ENCODE measurements around the gene ALDH1A2. TPM values are rescaled to one million over a fixed set of nuclear protein-coding genes. Genes with fewer than 3 reads are reported as not detected.

The ALDH1A2 gene
- total RNA-seq, 1 experiment from 2014 or later: 1.5 TPM

DNA sequence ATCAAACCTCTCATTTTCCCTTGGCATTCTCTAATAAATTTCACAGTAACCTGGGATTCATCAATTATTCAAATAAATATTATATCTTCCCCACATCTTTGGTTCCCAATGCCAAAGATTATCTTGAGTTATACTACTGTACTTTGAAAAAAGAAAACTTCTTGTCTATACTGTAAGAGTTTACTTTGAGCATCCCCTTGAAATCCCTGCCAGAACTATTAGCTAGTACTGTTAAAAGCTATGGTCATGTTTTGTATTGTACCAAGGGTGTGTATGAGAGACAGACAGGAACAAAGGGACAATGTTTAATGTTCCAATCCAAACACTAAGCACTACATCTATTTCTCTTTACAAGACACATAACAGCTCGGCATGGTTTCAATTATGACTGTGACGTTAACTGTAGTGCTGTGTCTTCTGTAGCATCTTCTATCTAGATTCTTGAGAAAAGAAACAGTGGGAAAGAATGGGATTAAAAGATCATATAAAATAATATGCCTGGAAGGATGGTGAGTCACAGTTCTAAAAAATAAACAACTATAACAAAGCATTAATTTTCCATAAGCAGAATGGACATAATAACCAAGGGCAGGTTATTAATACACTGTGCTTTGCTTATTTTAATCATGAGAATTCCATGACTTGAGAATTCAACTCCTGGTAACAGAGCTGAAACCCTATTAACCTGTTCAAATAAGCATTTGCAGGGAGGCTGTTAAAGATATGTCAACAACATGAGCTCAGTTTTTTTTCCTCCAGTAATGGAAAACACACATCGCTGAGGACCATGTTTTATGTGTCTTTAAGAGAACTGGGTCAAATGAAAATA is 71.1 kb downstream of the ALDH1A2 start:
- Histone ChIP-seq H3K9me3 (ENCODE audit: low read depth, low read length, poor library complexity, severe bottlenecking) (no peaks in the 10 kb centered on the region), H3K36me3 (ENCODE audit: insufficient read depth, low read length, poor library complexity, severe bottlenecking) (no peaks in the 10 kb centered on the region), H3K27ac (ENCODE audit: low read depth, low read length, poor library complexity, severe bottlenecking) (no peak overlapping the region), H3K4me1 (ENCODE audit: insufficient read depth, low read length, poor library complexity, severe bottlenecking) (no peaks in the 10 kb centered on the region), H3K4me3 (ENCODE audit: low read depth, low read length, poor library complexity, severe bottlenecking) (no peak overlapping the region), H3K27me3 (replicated peaks; ENCODE audit: insufficient read depth, low read depth, low read length, poor library complexity) (no peaks in the 10 kb centered on the region)
- BruUV-seq (replicated peaks): no TSS peak
- ChIA-PET CTCF (interaction anchor here (1.2 kb wide), 1 partner anchor 76 kb away, joined by 4 read pairs; no protein-coding TSS in a partner anchor), POLR2A (ENCODE audit: low non-redundant PET) (no interaction called here)
- no peak for TF ChIP-seq EZH2 (IDR thresholded peaks at IDR 0.05; ENCODE audit: borderline replicate concordance, low read depth, low read length, poor library complexity, severe bottlenecking)
- TF ChIP-seq CTCF (conservative IDR thresholded peaks at IDR 0.05; ENCODE audit: low read depth, low read length): no peak
- DNase-seq (ENCODE audit: low spot score): no peak
- intact Hi-C loops (cut with micrococcal nuclease; ENCODE audit: unreplicated experiment): no loop called here

DNA sequence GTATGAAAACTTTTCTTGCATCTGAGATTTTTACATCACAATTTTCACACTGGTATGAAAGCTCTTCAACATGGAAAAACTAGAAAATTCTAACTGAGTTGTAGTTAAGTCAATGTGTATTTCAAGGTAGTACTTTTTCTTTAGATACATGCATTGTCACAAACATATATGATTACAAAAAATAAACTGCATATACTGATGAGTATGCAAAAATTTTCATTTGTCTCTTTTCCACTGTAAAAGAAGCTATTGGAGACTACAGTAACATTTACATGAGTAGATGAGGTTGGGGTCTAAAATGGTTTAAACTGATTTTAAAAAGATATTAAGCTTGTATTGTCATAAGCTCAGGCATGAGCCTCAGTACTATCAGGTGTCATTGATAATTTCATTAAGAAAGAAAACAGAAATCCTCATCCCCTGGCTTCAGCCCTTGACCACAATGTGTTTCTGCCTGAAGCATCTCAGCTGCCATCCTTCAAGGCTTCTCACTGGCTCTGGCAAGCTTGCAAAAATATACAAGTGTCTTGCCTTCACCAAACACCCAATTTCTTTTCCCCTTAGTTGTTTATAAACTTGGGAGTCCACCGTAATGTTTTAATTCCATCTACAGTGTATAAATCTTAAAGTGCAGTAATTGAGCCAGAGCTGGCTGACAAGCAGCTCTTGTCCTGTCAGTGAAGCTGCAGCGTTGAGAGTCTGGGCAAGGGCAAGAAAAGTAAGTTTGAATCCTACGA is 71.9 kb downstream of the ALDH1A2 start:
- Histone ChIP-seq H3K4me3 (ENCODE audit: low read depth, low read length, poor library complexity, severe bottlenecking) (no peak overlapping the region), H3K27me3 (replicated peaks; ENCODE audit: insufficient read depth, low read depth, low read length, poor library complexity) (no peaks in the 10 kb centered on the region), H3K4me1 (ENCODE audit: insufficient read depth, low read length, poor library complexity, severe bottlenecking) (no peaks in the 10 kb centered on the region), H3K9me3 (ENCODE audit: low read depth, low read length, poor library complexity, severe bottlenecking) (no peaks in the 10 kb centered on the region), H3K27ac (ENCODE audit: low read depth, low read length, poor library complexity, severe bottlenecking) (no peak overlapping the region), H3K36me3 (ENCODE audit: insufficient read depth, low read length, poor library complexity, severe bottlenecking) (no peaks in the 10 kb centered on the region)
- ChIA-PET CTCF (interaction anchor here (1.2 kb wide), 1 partner anchor 77 kb away, joined by 4 read pairs; no protein-coding TSS in a partner anchor), POLR2A (ENCODE audit: low non-redundant PET) (no interaction called here)
- no peak for DNase-seq (ENCODE audit: low spot score)
- TF ChIP-seq CTCF (conservative IDR thresholded peaks at IDR 0.05; ENCODE audit: low read depth, low read length) (no peak), EZH2 (IDR thresholded peaks at IDR 0.05; ENCODE audit: borderline replicate concordance, low read depth, low read length, poor library complexity, severe bottlenecking) (no peak)
- intact Hi-C loops (cut with micrococcal nuclease; ENCODE audit: unreplicated experiment): no loop called here
- BruUV-seq (replicated peaks): no TSS peak

GRCh38 chr15:57992761-57993355 is 72.7 kb downstream of the ALDH1A2 start:
- Histone ChIP-seq H3K9me3 (ENCODE audit: low read depth, low read length, poor library complexity, severe bottlenecking) (no peaks in the 10 kb centered on the region), H3K36me3 (ENCODE audit: insufficient read depth, low read length, poor library complexity, severe bottlenecking) (no peaks in the 10 kb centered on the region), H3K27me3 (replicated peaks; ENCODE audit: insufficient read depth, low read depth, low read length, poor library complexity) (no peaks in the 10 kb centered on the region), H3K27ac (ENCODE audit: low read depth, low read length, poor library complexity, severe bottlenecking) (no peak overlapping the region), H3K4me1 (ENCODE audit: insufficient read depth, low read length, poor library complexity, severe bottlenecking) (no peaks in the 10 kb centered on the region), H3K4me3 (ENCODE audit: low read depth, low read length, poor library complexity, severe bottlenecking) (no peak overlapping the region)
- ChIA-PET CTCF (no interaction called here), POLR2A (ENCODE audit: low non-redundant PET) (no interaction called here)
- no TSS peak for BruUV-seq (replicated peaks)
- DNase-seq (ENCODE audit: low spot score): no peak
- TF ChIP-seq EZH2 (IDR thresholded peaks at IDR 0.05; ENCODE audit: borderline replicate concordance, low read depth, low read length, poor library complexity, severe bottlenecking): no peak
- no peak for TF ChIP-seq CTCF (conservative IDR thresholded peaks at IDR 0.05; ENCODE audit: low read depth, low read length)
- intact Hi-C loops (cut with micrococcal nuclease; ENCODE audit: unreplicated experiment): no loop called here
